Epithelial cell of proximal tubule (primary cell): ENCODE data around the gene NAE1. TPM values are rescaled to one million over a fixed set of nuclear protein-coding genes. Genes with fewer than 3 reads are reported as not detected.

Experiments
- DNase-seq: peaks from one replicate; pipeline ENCODE4 v3.0.0-alpha.2; 2011; ENCODE audit warnings: low read depth
- H3K4me3 ChIP-seq: 2 replicates; pipeline ENCODE4 v1.5.1; 2011; ENCODE audit warnings: low read depth, mild to moderate bottlenecking, low read length
- total RNA-seq: library from RNA; depleted of rRNA; stranded (reverse); fragments of >200 nt; gene quantifications from 2 replicates; pipeline ENCODE4 v1.2.3, GENCODE V29; 2015
- TF ChIP-seq, protein P1 (sequence below): conservative IDR thresholded peaks from 2 replicates; pipeline ENCODE4 v1.5.1; 2012; ENCODE audit warnings: low read depth, mild to moderate bottlenecking, low read length

NAE1 gene
- total RNA-seq, 1 donor from 2014 or later = 92.3 TPM

DNA sequence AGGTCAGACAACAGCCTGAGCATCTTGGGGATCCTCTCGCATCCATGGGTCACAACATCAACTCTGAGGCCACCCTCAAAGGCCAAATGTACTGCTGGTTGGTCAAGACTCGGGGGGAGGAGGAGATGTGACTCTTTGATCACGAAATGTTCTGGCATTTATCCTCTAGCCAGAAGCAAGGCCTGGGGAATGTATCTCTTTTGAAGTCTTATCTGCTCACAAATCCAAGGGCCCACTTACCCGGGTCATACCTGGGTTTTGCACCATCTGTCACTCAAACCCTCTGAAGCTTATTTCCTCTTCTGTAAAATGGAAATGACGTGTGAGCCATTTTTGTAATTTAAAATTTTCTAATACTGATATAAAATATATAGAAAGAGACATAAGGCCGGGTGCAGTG, 26.7 kb upstream of the NAE1 start:
- TF ChIP-seq, protein P1, sequence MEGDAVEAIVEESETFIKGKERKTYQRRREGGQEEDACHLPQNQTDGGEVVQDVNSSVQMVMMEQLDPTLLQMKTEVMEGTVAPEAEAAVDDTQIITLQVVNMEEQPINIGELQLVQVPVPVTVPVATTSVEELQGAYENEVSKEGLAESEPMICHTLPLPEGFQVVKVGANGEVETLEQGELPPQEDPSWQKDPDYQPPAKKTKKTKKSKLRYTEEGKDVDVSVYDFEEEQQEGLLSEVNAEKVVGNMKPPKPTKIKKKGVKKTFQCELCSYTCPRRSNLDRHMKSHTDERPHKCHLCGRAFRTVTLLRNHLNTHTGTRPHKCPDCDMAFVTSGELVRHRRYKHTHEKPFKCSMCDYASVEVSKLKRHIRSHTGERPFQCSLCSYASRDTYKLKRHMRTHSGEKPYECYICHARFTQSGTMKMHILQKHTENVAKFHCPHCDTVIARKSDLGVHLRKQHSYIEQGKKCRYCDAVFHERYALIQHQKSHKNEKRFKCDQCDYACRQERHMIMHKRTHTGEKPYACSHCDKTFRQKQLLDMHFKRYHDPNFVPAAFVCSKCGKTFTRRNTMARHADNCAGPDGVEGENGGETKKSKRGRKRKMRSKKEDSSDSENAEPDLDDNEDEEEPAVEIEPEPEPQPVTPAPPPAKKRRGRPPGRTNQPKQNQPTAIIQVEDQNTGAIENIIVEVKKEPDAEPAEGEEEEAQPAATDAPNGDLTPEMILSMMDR = no peak
- DNase-seq = no peak
- H3K4me3 ChIP-seq = no peak overlapping the region

DNA sequence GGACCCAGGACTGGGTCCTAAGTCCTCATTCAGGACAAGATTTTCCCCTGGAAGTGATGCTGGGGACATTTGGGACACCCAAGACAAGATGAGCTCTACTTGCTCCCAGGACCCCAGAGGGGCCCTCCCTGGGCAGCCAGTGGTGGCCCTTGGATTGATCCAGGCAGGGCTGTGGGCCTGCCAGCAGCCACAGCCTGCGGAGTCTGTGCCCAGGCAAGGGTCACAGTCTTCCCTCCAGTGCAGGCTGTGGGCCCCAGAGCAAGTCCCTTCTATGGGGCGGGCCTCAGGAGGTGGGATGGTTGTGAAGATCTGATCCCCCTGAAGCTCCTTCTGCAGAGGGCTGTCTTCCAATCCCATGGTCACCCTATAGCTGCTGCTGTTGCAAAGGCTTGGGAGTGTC, 26.0 kb upstream of the NAE1 start:
- no peak overlapping the region for H3K4me3 ChIP-seq
- TF ChIP-seq, protein P1 = no peak
- DNase-seq = no peak

DNA sequence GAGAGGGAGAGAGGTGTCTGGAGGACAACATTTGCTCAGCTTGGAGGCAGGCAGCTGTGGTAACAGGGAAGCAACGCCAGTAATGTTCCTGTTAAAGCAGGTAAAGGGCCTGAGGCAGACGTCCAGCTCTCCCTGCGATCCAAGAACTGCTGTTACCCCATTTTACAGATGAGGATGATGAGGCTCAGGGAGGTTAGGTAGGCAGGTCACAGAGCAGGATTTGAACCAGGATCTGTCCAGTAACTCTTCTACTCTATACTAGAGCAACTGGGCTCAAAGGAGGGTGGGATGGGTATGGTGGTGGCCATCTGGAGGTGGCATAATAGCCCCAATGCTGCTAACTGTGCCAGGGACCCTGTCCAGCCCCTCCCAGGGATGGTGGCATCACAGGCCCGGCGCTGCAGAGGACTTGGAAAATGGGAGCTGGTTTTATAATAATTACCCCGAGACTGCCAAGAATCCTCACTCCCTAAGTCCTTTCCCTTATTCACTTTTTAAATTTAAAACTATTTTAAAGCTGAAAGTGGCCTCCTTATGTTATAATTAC, 25.5 kb upstream of the NAE1 start:
- no peak overlapping the region for H3K4me3 ChIP-seq
- DNase-seq = no peak
- TF ChIP-seq, protein P1 = no peak

DNA sequence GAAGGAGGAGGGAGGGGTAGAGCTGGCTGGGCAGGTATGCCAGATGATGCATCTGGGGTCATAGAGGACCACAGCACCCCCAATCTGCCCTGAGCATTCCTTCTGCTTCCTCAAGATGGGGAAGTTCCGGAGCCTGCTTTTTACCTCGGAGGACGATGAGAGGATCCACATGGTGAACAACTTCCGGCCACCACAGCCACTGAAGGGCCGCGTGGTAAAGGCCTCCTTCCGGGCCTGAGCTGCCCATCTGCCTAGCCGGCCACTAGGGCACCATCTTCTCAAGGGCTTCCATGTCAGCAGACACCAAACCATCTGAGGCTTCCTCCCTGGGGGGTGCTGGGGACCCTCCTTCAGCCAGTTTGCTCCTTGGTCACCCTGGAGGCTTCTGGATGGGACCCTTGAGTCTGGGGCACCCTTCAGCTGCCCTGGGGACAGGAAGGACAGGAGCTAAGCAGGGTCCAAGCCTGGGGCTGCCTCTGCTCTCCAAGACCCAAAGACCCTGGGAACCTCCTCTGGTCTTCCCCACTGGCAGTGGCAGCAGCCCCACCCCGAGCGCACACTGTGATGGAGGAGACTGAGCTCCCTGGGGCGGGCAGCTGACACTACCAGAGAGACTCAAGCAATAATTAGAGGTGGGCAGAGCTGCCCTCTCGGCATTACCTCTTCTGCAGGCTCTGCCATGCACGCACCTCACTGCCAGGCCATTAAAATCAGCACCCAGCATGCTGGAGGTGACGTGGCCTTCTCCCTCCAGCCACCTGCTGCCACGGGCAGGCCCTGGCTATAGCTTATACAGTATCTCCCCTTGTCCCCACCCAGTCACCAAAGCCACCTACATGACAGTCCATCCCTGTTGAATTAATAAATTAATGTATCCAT, 22.7 kb upstream of the NAE1 start:
- TF ChIP-seq, protein P1 = no peak
- no peak overlapping the region for H3K4me3 ChIP-seq
- DNase-seq = no peak

DNA sequence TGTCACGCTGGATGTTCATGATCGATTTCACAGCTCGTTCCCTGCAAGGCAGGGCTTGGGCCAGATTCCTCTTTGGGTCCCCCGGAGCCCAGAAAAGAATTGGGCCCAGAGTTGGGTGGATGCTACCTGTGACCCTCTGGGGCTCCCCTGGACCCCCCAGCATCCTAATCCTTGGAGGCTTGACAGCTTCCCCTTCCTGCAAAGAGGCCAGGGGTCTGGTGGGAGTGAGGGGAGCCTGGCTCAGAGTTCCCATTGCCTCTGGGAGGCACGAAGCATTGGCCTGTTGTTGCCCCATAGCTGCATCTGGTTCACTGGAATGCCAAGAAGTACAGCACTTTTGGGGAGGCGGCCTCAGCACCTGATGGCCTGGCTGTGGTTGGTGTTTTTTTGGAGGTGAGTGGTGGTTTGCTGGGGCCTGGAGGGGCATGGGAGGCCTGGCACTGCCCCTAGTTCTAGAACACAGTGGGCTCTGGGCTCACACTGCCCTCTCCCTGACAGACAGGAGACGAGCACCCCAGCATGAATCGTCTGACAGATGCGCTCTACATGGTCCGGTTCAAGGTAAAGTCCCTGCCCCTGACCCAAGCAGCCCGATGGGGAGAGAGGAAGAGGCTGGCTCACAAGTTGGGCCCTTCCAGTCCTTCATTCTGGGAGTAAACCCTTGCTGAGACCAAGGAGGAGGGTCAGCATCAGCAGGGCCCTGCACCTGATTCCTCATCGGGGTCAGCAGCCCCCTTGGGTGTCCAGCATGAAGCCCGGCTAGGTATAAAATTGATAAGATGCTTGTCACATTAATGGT, 20.6 kb upstream of the NAE1 start:
- TF ChIP-seq, protein P1 = no peak
- no peak overlapping the region for H3K4me3 ChIP-seq
- DNase-seq = no peak

DNA sequence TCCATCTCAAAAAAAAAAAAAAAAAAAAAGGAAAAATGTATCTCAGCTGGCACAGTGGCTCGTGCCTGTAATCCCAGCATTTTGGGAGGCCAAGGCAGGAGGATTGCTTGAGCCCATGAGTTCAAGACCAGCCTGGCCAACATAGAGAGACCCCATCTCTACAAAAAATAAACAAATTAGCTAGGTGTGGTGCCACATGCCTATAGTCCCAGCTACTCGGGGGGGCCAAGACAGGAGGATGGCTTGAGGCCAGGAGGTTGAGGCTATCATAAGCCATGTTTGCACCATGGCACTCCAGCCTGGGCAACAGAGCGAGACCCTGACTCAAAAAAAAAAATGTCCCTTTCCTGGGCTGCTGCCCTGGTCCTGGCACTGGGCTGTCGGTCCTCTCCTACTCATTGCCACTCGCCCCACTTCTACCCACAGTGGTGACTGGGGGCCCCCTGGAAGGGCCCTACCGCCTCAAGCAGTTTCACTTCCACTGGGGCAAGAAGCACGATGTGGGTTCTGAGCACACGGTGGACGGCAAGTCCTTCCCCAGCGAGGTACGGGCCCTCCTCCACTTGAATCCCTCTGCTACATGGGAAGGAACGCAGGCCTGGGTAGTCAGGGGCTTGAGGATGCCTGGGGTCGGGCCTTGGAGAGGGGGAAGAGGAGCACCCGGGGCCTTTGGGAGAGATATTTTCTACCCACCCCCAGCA, 19.5 kb upstream of the NAE1 start:
- no peak for DNase-seq
- no peak overlapping the region for H3K4me3 ChIP-seq
- TF ChIP-seq, protein P1 = no peak
